ENCODE data around the gene ATP1A4.
"Not testable (repeated sequence)": the region's sequence is repeated elsewhere in the genome, so short reads cannot be mapped to it uniquely, and the experiment has no call there.

Gene ATP1A4

GRCh38 chr1:160124705-160125478, 26.5 kb upstream of the ATP1A4 start:
- DNase-seq: no peak

GRCh38 chr1:160125746-160126145, 25.7 kb upstream of the ATP1A4 start:
- DNase-seq: peak; percentile 80

- not testable (repeated sequence) for DNase-seq
These were observed 25.1 kb upstream of the ATP1A4 start for GRCh38 chr1:160126342-160126741.

DNA sequence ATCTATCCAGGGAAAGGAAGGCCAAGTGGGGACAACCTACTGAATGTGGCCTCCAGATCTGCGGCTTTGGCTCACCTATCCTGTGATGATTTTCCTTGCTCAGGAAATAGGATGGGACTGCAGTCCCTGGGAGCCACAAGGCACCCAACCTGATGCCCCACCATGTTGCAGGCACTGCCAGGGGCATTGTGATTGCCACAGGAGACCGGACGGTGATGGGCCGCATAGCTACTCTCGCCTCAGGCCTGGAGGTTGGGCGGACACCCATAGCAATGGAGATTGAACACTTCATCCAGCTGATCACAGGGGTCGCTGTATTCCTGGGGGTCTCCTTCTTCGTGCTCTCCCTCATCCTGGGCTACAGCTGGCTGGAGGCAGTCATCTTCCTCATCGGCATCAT, 24.0 kb upstream of the ATP1A4 start:
- no peak for DNase-seq

DNA sequence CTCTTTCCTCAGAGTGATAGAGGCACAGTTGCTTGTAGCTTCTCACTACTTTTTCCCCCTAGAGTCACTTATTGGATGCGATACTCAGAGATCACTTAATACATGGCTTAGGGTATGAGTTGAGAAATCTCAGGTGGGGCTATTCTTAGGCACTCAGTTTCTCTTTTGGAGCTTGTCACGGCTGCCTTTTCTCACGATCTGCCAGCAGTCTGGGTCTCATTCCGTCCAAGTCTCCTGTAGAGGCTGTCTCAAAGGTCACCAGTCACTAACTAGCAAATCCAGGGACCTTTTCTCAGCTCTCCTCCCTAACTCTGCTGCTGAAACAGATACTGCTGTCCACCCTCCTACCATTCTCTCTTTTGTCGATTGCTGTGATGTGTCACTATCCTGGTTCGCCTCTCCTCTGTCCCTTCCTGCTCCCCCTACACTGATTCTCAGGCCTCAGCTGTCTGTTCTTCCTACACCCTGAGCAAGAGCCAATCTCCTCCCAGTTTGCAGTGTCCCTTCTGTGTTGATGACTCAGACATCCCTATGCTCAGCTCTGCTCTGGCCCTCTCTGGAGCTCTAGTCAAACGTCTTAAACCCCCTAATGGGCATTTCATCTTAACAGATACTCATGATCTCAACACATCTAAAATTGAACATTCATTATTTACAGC, 23.4 kb upstream of the ATP1A4 start:
- no peak for DNase-seq

DNA sequence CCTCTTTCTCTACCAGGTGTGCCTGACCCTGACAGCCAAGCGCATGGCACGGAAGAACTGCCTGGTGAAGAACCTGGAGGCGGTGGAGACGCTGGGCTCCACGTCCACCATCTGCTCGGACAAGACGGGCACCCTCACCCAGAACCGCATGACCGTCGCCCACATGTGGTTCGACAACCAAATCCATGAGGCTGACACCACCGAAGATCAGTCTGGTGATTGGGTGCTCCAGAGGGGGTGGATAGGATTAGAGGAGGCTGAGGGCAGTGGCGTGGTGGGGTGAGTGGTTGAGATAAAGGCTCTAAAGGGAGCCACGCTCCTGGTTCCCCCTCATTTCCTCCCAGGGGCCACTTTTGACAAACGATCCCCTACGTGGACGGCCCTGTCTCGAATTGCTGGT, 22.8 kb upstream of the ATP1A4 start:
- DNase-seq: no peak

DNA sequence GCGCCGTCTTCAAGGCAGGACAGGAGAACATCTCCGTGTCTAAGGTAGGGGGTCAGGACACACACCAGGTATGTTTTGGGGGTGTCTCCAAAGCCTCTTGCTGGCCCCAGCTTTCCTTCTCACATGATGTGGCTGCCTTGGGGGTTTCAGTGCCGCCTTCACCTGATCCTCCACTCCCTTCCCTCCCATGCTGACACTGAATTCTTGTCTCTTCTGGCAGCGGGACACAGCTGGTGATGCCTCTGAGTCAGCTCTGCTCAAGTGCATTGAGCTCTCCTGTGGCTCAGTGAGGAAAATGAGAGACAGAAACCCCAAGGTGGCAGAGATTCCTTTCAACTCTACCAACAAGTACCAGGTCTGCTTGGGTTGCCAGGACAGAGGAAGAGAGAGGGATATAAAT, 22.4 kb upstream of the ATP1A4 start:
- DNase-seq: no peak

GRCh38 chr1:160129558-160129957, 21.8 kb upstream of the ATP1A4 start:
- DNase-seq: no peak

GRCh38 chr1:160129966-160130365, 21.4 kb upstream of the ATP1A4 start:
- no peak for DNase-seq

DNA sequence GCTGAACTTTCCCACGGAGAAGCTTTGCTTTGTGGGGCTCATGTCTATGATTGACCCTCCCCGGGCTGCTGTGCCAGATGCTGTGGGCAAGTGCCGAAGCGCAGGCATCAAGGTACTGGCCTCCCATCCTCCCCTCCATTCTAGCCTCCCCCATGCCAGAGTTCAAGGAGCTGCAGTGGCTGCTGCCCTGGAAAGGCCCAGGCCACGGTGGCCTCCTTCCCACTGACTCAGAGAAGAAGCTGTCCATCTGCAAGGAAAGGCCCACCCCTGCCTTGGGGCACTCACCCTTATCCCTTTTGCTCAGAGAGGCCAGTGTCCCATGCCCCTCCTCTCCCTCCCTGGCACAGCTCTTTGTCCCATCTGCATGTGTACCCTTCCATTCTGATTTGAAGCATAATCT, 20.9 kb upstream of the ATP1A4 start:
- DNase-seq: no peak

- no peak for DNase-seq
These were observed 20.5 kb upstream of the ATP1A4 start for GRCh38 chr1:160130939-160131338.

DNA sequence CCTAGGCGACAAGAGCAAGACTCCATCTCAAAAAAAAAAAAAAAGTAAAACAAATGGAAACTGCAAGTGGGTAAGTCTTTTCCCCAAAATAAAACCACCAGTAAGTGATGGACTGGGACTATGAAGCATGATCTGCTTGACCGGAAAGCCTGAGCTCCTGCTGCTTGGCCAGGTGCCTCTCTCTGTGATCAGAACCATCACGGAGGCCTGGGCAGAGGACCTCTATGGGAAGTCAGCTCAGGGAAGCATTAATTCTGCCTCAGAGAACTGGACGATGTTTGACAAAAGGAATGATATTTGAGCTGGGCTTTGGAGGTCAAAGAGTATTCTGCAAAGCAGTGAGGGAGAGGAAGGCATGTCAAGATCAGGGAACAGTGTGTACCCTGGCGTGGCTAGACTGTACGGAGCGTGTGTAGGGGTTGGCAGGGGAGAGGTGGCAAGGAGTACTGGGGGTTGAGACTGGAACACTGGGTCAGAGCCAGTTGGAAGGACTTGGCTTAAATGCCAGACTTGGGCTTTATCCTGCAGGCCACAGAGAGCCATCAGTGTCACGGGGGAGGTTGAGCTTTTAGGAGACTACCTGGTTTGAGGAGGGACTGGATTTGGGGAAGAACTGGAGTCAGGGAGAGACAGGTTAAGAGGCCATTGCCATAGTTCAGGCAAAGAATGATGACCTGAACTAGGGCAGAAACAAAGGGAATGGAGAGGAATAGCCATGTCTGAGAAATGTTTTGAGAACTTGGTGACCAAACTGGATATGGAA, 19.4 kb upstream of the ATP1A4 start:
- no peak for DNase-seq

DNA sequence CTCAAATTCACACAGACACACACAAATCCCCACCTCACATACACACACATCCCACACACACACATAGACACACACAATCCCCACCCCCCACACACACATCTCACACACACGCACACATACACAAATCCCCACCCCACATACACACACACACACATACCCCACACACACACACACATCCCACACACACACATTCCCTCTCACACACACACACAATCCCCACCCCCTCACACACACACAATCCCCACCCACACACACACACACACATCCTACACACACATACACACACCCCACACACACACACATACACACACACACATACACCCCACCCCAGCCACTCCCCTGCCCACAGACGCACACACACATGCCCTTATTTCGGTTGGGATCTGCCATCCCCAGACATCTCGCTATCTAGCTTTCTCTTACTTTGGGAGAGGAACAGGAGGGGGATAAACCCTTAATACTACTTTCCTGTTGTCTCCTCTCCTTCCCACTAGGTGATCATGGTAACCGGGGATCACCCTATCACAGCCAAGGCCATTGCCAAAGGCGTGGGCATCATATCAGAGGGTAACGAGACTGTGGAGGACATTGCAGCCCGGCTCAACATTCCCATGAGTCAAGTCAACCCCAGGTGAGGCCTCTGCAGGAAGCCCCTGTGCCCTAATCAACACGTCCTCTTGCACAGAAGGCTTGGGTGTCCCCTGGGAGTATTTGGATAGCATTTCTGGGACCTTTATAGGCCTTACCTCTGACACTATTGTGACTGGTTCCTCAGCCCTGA, 17.2 kb upstream of the ATP1A4 start:
- no peak for DNase-seq

DNA sequence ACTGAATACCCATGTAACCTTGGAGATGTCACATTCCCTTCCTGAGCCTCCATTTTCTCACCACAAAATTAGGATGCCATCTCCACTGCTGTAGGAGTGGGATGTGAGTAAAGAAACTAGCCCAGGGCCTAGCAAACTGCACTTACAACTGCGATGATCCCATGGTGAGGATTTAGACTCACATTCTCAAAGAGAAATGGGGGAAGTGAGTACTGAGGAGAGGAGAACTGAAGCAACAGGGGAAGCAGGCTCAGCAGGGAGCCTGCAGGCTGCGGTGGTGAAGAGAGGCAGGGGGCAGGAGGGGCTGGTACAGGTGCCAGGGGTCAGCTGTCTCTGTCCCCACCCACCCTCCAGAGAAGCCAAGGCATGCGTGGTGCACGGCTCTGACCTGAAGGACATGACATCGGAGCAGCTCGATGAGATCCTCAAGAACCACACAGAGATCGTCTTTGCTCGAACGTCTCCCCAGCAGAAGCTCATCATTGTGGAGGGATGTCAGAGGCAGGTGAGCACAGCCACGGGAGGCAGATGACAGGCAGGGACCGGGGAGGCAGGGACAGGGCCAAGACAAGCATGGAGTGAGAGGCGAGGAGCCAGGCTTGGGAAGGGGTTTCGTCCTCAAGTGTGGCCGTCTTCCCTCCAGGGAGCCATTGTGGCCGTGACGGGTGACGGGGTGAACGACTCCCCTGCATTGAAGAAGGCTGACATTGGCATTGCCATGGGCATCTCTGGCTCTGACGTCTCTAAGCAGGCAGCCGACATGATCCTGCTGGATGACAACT, 16.4 kb upstream of the ATP1A4 start:
- DNase-seq: no peak

DNA sequence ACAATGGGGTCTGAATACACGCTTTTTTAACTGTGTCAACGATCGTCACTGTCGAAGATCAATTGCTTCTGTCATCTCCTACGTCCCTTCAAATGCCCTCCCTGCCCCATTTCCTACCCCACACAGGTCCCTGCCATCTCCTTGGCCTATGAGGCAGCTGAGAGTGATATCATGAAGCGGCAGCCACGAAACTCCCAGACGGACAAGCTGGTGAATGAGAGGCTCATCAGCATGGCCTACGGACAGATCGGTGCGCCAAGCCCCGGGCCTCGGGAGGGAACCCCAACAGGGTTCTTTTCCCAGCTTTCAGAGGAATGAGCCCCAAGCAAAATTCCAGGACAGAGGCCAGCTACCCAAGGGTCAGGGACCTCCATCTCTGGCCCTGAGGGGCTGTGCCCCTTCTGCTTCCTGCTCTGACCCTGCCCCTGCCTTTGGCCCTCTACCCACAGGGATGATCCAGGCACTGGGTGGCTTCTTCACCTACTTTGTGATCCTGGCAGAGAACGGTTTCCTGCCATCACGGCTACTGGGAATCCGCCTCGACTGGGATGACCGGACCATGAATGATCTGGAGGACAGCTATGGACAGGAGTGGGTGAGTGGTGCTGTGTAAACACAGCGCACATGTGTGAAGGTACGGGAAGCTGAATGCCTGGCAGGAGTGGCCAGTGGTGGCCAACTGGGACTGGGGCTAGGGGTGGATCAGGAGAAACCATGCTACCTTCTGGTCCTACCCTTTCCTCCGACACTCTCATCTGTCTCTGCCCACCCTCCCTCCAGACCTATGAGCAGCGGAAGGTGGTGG, 15.1 kb upstream of the ATP1A4 start:
- DNase-seq: no peak

DNA sequence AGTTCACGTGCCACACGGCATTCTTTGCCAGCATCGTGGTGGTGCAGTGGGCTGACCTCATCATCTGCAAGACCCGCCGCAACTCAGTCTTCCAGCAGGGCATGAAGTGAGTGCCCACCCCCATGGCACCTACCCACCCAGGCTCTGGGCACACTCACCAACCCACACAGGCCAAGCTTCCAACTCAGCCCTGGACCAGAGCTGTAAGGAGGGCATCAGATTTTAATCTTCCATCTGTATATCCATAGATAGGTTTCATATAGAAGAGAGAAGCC, 14.5 kb upstream of the ATP1A4 start:
- no peak for DNase-seq

DNA sequence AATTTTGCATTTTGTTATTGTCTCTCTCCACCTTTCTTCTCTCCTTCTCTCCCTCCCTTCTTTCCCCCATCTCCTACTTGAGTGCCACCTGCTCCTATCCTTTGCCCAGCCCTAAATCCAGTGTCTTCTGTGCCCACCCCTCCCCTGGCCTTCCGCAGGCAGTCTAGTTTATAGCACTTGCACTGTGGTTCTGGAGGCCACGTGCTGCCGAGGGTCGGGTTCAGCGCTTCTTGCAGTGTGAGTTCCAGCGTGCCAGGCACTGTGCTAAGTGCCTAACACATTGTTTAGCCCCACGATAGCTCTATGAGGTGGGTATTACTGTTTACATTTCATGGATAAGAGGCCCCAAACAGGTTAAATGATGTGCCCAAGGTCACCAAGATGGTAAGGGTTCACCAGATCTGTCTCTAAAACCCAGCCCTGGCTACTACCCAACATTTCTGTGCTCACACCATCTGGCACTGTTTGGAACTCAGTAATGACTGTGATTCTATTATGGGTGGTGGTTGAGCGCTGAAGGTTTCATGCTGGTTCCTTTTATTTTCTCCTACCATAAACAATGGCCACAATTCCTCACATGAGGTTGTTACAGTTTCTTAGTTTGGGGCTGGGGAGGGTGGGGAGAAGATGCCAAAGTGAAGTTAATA, 14.1 kb upstream of the ATP1A4 start:
- DNase-seq: no peak

DNA sequence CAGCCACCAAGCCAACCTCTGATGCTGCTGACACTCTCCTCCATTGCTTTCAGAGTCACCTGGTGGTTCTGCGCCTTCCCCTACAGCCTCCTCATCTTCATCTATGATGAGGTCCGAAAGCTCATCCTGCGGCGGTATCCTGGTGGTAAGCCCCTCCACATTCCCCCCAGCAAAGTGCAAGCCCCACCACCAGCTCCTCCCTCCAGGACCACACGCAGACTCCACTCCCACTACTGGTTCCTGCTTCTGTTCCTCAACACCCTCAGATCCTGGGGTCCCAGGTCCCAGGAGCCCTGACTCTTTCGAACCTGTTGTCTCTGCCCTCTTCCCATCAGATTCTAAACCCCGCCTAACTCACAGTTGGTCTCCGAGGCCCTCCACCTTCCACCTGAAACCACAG, 11.6 kb upstream of the ATP1A4 start:
- no peak for DNase-seq

- no peak for DNase-seq
These were observed 7.7 kb upstream of the ATP1A4 start for GRCh38 chr1:160143695-160144094.

GRCh38 chr1:160144921-160145320, 6.5 kb upstream of the ATP1A4 start:
- no peak for DNase-seq

GRCh38 chr1:160146107-160146506, 5.3 kb upstream of the ATP1A4 start:
- no peak for DNase-seq
